Transverse colon (tissue), 3 donors: ENCODE measurements around the gene VPS33A.

Experiments
- CTCF ChIP-seq, 5 experiments: fragments of 200-600 bp in 3 of 5; fragments of 450-650 bp in 2 of 5; sonication (generic) in 3 of 5; IDR thresholded peaks; 1 replicate in 2 of 5; 2 replicates in 3 of 5; pipeline ENCODE4 v1.5.1; 2016 to 2017; ENCODE audit warnings: antibody characterized with exemption in 5 of 5, inconsistent platforms in 3 of 5, mild to moderate bottlenecking in 2 of 5, moderate library complexity in 1 of 5
- EP300 ChIP-seq: sonication (generic); formaldehyde crosslinking; IDR thresholded peaks from one replicate; pipeline ENCODE4 v1.6.1; 2017; ENCODE audit warnings: antibody characterized with exemption, low read depth
- POLR2A ChIP-seq: fragments of 450-650 bp; IDR thresholded peaks from one replicate; pipeline ENCODE4 v1.6.1; 2016; ENCODE audit warnings: antibody characterized with exemption, mild to moderate bottlenecking, moderate library complexity

- TF ChIP-seq CTCF (IDR thresholded peaks at IDR 0.05) (no peak), POLR2A (no peak), EP300 (no peak)
Measured at GRCh38 chr12:122206976-122207375, 59.3 kb downstream of the VPS33A start.
